K562 (cell line): ENCODE data around the gene BLTP2. TPM values are rescaled to one million over a fixed set of nuclear protein-coding genes. Genes with fewer than 3 reads are reported as not detected.

Experiments
- ETV1 ChIP-seq: fragments of 450-650 bp; conservative IDR thresholded peaks from 2 replicates; pipeline ENCODE4 v1.6.1; 2016; ENCODE audit warnings: missing genetic modification characterization, control low read depth, low read depth, missing compliant biosample characterization
- ETV6 ChIP-seq, 3 experiments: fragments of 150-350 bp in 1 of 3; sonication (generic) in 1 of 3; formaldehyde crosslinking in 1 of 3; IDR thresholded peaks; 2 replicates each; pipeline versions ENCODE4 v1.6.1 to v1.8.0; 2014 to 2022; ENCODE audit warnings: borderline replicate concordance in 2 of 3, low read depth in 2 of 3, antibody characterized with exemption in 1 of 3, low read length in 1 of 3, mild to moderate bottlenecking in 1 of 3, missing genetic modification reagents in 1 of 3
- GTF2F1 ChIP-seq: IDR thresholded peaks from 2 replicates; pipeline ENCODE4 v1.6.1; 2011; ENCODE audit warnings: low read depth, low read length, improper control_type of control experiment
- MAZ ChIP-seq, 2 experiments: fragments of 450-650 bp in 1 of 2; sonication (generic) in 1 of 2; formaldehyde crosslinking; IDR thresholded peaks in 1 of 2; conservative IDR thresholded peaks in 1 of 2; 2 replicates each; pipeline versions ENCODE4 v1.4.0 to v1.5.0; 2020; ENCODE audit warnings: mild to moderate bottlenecking in 1 of 2, missing genetic modification reagents in 1 of 2
- MGA ChIP-seq: fragments of 450-650 bp; IDR thresholded peaks from 2 replicates; pipeline ENCODE4 v1.6.1; 2016; ENCODE audit warnings: mild to moderate bottlenecking, moderate library complexity
- NEUROD1 ChIP-seq: fragments of 150-350 bp; IDR thresholded peaks from 2 replicates; pipeline ENCODE4 v1.6.1; 2014; ENCODE audit warnings: borderline replicate concordance, low read length, low read depth; ENCODE audit not compliant: partially characterized antibody
- polyA plus RNA-seq, 8 experiments: library from polyadenylated mRNA; depleted of rRNA in 4 of 8; stranded (reverse) in 5 of 8; unstranded in 3 of 8; fragments of >200 nt; fragmentation: Nextera tagmentation in 2 of 8; fragmentation: Illumina TruSeq in 1 of 8; extraction: Ambion mirVana in 2 of 8; extraction: Trizol in 1 of 8; gene quantifications; 2 replicates each; pipeline versions ENCODE4 v1.2.1 to v1.2.3, GENCODE V29; 2011 to 2014; ENCODE audit warnings: inconsistent platforms in 1 of 8, missing spikeins in 1 of 8
- total RNA-seq, 7 experiments: library from RNA; depleted of rRNA in 6 of 7; stranded (reverse); fragments of >200 nt in 6 of 7; fragmentation: Illumina TruSeq in 2 of 7; extraction: Trizol in 2 of 7; gene quantifications; 2 replicates each; pipeline versions ENCODE4 v1.2.1 to v1.2.3, GENCODE V29; 2011 to 2021; ENCODE audit warnings: low replicate concordance in 1 of 7
- TF ChIP-seq, protein P1 (sequence below): fragments of 450-650 bp; IDR thresholded peaks from 2 replicates; pipeline ENCODE4 v1.6.1; 2018; ENCODE audit not compliant: partially characterized antibody

BLTP2 gene
- total and polyA plus RNA-seq, 9 of the 15 experiments (the other 6 are each of a cell fraction or from before 2014, with no cell fraction given): 14.7 to 174 (median 103) TPM

DNA sequence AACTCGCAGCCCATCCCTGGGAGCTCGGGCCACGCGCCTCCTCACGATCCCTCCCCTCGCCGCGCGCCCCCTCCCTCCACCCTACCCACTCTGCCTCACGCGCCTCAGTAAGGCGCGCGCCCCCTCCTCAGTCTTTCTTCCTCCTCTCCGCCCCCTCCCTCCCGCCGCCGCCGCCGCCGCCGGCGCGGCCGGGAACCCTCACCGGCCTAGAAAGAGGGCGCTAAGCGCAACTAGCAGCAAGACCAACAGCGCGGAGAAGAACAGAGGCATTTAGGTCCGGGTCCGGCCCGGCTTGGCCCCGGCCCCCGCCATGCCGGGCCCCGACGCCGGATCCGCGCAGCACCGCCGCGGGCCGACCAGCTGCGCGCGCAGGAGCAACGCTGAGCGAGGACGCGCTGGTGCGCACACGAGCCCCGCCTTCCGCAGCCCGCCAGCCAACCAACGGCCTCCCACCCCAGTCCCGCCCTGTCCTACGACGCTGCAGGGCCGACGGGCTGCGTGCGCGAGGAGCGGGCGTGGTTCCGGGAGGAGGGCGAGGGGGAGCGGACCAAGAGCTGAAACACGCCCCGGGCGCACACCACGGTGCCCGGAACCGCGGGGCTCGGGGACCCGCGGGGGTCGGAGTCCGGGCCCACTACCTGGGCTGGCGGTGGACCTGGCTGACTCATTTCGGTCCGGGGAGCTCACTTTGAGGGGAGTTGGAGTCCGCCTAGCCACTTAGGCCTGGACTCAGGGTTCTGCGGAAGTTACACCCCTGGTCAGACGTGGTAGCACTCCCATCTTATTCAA is at the start of gene BLTP2 (continued):
- TF ChIP-seq MGA: peak; percentile 46; the same call in 1 of the 2 replicates
- TF ChIP-seq ETV1 (tag): peak; percentile 57; the same call in 1 of the 2 replicates
- TF ChIP-seq NEUROD1: peak; percentile 85
- no peak for TF ChIP-seq ETV6 (IDR thresholded peaks at IDR 0.05; ENCODE audit: borderline replicate concordance in 1 of 2, low read depth in 2 of 2, low read length in 1 of 2)
- no peak for TF ChIP-seq ETV6 (CRISPR knock-in tag; IDR thresholded peaks at IDR 0.05; ENCODE audit: borderline replicate concordance)
- TF ChIP-seq, protein P1, sequence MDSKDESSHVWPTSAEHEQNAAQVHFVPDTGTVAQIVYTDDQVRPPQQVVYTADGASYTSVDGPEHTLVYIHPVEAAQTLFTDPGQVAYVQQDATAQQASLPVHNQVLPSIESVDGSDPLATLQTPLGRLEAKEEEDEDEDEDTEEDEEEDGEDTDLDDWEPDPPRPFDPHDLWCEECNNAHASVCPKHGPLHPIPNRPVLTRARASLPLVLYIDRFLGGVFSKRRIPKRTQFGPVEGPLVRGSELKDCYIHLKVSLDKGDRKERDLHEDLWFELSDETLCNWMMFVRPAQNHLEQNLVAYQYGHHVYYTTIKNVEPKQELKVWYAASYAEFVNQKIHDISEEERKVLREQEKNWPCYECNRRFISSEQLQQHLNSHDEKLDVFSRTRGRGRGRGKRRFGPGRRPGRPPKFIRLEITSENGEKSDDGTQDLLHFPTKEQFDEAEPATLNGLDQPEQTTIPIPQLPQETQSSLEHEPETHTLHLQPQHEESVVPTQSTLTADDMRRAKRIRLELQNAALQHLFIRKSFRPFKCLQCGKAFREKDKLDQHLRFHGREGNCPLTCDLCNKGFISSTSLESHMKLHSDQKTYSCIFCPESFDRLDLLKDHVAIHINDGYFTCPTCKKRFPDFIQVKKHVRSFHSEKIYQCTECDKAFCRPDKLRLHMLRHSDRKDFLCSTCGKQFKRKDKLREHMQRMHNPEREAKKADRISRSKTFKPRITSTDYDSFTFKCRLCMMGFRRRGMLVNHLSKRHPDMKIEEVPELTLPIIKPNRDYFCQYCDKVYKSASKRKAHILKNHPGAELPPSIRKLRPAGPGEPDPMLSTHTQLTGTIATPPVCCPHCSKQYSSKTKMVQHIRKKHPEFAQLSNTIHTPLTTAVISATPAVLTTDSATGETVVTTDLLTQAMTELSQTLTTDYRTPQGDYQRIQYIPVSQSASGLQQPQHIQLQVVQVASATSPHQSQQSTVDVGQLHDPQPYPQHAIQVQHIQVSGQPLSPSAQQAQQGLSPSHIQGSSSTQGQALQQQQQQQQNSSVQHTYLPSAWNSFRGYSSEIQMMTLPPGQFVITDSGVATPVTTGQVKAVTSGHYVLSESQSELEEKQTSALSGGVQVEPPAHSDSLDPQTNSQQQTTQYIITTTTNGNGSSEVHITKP: peak; percentile 96
- TF ChIP-seq MAZ (CRISPR knock-in tag; conservative IDR thresholded peaks at IDR 0.05 in 1 of 2, IDR thresholded peaks at IDR 0.05 in 1 of 2): peak; percentile 87 to 96
- peak; percentile 30; the same call in 1 of the 2 replicates for TF ChIP-seq GTF2F1
